Cerebellar nuclear complex (tissue), 1 donor: ENCODE measurements around the gene BAAT.
"Not testable (repeated sequence)": the region's sequence is repeated elsewhere in the genome, so short reads cannot be mapped to it uniquely, and the experiment has no call there.

Experiments used
- DNase-seq, 2 experiments: peaks; one replicate each; lab custom pipeline; 2025; lab: John Stamatoyannopoulos, UW

Gene BAAT

DNA sequence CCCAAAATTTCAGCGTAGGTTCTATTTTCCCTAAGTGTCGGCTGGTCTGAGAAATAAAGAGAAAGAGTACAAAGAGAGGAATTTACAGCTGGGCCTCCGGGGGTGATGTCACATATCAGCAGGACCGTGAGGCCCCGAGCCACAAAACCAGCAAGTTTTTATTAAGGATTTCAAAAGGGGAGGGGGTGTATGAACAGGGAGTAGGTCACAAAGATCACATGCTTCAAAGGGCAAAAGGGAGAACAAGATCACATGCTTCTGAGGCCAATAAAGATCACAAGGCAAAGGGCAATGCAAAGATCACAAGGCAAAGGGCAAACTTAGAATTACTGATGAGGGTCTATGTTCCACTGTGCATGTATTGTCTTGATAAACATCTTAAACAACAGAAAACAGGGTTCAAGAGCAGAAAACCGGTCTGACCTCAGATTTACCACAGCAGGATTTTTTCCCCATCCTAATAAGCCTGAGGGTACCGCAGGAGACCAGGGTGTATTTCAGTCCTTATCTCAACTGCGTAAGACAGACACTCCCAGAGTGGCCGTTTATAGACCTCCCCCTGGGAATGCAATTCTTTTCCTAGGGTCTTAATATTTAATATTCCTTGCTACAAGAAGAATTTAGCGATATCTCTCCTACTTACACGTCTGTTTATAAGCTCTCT lies at the start of gene BAAT:
Gene BAAT (minus strand): TSS at position 134 of the 664 bp plus-strand sequence. CDS start 13,602 bp downstream, outside the sequence.
- not testable (repeated sequence) for DNase-seq

DNA sequence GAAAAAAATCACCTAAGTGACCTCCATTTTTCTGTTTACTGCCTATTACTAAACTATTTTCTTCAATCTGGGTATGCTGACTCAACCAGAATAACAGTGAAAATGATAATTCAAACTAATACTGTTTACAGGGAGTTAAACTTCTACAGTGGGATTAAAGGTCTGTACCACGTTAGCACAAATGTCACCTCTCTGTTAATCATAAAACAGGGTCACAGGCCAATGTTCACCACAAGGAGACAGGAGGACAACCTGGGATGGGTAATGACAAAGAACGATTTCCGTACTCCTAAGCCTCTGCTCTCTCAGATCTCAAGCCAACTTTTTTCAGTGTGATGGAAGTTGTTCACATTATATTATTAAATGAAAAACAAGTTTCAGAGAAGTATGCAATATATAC lies 48.4 kb upstream of the BAAT start:
- no peak for DNase-seq

DNA sequence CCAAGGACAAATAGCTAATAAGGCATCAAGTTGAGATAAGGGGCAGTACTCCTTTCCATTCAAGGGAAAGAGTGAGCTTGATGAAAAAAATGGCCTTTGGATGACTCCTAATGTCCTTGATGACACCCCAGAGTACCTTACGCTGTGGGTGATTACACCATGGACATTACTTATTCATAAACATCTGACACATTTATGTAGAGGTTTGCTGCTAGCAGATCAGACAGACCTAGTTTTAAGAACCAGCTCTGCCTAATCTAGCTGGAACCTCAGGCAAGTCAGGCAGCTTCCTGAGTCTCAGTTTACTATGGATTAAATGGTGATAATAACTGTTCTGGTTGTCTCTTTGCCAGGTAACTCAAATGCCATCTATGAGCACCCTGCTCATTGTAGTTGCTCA lies 47.9 kb upstream of the BAAT start:
- DNase-seq = no peak

DNA sequence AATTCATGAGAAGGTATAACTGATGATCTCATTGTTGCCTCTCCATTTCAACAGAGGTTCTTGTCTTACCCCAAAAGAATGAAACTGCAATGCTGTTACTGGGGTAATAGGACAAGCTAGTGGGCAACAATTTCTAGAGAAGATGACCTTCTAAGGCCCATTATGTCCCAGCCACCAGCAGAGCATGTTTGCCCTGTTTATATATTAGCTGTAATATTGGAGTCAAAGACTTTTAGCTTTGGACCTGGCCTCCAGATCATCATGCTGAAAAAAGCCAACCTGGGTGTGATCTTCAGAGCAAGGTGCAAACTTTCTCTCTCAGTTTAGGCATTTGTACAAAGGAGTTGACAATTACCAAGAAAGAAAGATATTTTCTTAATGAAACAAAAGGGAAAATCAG lies 47.4 kb upstream of the BAAT start:
- no peak for DNase-seq

DNA sequence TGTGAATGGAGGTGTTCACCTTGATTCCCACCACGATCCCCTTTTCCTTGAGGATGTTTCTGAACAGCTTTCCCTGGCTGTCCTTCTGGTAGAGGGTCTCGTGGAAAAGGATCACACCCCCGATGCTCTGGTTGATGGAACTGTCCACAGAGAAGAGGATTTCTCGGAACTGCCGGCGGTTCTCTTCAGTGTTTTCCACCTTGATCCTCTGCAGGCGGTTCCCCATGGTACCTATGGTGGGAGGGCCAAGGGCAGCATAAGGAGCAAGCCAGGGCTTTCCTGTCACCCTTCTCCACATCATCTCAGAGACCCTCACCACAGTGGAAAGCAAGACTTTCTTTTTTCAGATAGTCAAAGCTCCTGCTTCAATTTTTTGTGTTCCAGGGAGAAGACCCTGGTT lies 44.9 kb upstream of the BAAT start:
- no peak for DNase-seq

DNA sequence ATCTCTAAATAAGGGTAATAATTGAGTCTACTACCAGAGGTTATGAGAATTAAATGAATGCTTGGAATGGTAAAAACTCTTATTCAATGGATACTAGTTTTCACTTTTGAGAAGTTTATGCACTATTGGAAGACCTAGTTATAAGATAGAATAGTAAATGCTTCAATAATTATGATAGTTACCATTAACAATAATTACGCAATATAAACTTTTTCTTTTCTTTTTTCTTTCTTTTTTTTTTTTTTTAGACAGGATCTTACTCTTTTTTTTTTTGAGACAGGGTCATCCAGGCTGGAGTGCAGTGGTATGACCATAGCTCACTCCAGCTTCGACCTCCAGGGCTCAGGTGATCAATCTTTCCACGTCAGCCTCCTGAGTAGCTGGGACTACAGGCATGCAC lies 44.1 kb upstream of the BAAT start:
- DNase-seq = no peak

DNA sequence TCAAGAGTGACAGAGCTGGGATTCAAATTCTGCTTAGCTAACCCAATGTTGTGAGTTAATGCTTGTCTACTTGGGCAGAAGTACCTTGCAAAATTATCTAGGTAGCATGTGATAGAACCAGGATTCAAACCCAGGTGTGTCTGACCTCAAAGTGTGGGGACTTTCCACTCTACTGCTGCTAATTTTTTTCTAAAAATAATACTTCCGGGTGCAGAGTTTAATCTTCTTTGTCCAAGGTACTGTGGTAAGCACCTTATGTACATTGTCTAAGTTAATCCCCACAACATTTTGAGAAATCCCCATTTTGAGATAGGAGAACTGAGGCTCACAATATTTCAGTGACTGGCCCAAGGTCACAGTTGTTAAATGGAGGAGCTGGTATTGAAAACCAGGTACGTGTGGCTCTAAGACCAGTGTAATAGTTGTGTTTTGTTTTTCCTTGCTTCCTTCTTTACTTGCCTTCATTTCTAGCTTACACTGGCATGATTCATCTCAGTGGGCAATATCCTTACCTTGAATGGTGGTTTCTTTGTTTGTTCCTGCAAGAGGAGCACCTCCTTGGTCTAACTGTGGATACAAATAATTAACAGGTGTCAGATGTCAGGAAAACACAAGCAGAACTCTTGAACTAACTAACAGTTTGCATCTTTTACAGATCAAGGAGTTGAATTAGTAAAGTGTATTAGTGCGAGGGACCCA lies 43.3 kb upstream of the BAAT start:
- DNase-seq = no peak

DNA sequence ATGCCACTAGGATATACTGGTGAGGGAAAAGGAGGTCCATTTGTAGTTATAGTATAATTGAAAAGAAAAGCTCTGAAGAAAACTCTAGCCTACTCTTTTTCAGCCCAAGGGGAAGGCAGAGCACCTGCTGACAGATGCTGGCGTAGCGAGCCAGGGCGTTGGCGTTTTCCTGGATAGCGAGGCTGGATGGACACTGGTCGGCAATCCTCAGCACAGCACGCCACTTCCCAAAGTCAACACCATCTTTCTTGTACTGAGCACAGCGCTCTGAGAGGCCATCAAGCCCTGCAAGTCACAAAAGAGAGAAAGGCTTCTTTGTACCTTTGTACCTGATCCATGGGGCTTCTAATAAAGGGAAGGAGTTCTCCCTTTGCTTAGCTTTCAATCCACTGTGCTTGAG lies 42.6 kb upstream of the BAAT start:
- DNase-seq = no peak

DNA sequence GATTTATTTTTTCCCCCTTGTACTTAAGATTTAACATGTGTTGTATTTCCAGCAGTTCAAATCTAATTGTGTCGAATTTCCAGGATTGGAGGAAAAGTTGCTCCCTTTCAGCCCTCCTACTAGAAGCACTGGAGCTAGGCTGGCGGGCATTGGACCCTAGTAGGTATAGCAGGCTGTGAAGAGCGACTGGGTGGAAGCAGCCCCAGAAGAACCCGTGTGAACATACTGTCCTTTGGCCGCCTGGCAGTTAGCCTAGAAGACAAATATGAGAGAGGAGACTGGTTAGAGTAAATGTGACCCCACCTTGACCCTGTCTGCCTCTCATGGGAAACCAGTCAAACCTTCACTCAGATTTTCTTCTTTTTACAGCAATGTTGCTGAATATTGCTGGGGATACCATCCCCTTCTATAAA lies 36.9 kb upstream of the BAAT start:
- no peak for DNase-seq

DNA sequence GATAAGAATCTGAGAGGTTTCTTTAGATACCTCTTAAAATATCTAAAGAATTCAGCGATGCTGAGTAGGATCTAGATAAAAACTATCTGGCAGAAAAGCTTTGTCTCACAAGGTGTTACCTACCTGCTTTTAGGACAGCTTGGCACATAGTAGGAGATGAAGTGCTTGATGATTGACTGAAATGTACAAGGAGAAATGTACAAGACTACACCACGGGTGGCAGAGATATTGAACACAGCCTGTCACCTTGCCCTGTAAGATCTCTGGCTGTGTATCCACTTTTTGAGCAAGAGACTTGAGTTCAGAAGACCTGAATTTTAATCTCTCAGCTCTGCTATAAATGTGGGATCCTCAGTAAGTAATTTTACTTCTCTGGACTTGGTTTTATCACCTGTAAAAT lies 35.1 kb upstream of the BAAT start:
- no peak for DNase-seq

DNA sequence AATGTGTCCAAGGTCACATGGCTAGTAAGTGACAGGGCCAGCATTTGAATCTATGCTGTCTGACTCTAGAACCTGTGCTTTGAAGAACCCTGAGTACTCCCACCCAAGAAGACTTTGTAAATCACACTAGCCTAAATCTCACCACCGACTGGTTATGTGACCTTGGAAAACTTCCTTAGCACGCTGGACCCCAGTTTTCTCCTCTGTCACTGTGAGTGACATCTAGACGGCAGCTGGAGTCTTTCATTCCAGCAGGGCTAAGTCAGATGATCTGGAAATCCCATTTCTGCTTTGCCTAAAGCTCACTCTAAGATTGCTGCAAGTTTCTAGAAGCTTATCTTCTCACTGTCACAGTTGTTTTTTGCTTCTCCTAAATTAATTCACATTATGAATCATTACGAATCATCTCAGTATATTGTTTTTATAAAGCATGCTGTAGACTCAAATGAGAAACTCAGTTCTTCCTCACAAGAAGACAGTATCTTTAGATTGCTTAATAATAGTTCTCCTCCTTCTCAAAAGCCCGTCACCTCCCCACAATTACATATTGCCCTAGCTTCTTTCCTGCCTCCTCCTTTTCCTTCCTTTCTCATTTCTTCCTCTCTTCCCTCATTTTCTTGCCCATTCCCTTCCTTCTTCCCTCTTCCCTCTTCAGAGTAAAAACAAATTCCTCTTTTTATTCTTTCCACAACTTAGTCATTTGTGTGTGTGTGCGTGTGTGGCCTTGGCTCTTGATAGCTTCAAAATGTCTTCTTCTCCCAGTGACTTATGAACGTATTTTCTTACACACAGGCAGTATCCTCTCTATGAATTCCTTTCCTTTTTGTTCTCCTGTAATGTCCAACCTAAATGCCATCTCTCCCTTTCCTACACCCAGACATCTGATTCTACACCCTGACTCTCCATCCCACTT lies 34.0 kb upstream of the BAAT start:
- DNase-seq = no peak

DNA sequence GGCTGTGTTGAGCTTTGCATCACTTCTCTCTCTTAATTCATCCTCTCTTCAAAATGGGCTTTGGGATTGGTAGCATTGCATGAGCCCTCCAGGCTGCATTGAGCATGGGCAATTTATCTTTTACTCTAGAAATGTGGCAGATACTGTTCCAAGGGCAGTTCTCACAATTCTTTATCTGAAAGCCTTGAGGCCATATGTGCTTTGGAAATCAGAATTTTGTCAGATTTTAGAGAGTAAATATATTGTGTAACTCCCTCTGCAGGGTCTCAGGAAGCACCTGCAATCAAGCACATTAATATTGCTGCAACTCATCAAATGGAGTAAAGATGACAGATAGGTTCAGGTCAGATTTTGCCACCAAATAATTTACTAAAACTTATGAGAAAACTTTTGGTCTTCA lies 33.2 kb upstream of the BAAT start:
- DNase-seq = no peak

DNA sequence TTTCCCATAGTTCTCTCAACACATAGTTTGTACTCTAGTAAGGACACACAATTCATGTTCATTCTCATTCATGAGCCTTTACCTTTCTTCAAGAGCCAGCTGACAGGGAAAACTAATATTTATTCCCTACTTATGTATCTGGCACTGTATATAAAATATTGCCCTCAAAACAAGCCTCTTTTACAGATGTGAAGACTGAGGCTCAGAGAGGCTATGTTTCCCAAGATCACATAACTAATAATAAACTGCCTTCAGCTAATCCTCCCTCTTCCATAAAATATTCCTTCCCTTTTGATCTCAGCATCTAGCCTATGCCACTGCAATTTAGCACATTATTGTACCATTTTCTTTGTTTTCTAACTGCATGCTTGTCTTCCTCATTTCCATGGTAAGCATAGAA lies 32.6 kb upstream of the BAAT start:
- no peak for DNase-seq

DNA sequence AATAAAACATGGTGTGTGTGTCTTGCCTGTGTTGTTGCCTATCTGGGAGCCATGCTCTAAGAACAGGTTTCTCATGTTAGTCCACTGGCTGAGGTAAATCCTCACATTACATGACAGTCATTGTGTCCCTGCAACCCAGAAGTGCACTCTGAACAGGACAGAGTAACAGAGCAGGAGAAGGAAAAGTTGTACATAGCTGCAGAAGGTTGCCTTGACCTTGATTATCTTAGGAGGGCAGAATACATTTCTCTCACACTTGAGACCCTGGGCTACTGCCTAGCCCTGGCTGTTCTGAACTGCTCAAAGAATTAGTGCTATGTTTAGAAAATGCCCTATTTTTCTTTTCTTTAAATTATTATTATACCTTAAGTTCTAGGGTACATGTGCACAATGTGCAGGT lies 30.8 kb upstream of the BAAT start:
- DNase-seq = no peak

DNA sequence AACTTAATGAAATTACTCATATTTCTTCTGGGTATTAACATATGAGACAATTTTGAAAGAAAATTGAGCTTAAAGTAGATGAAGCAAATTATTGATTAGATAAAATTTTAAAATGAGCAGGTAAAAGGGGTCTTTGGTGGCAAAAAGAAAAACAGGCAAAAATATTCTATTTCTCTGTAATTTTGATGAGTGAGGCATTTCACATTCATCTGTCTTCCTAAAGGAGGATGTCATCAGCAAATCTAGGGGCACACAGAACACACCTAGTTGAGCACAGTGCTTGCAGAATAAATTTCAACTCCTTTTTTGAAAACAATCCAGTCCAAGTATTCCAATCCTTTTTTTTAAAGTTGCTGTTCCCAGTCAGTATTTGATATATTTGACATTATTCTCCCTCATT lies 30.0 kb upstream of the BAAT start:
- DNase-seq = no peak

DNA sequence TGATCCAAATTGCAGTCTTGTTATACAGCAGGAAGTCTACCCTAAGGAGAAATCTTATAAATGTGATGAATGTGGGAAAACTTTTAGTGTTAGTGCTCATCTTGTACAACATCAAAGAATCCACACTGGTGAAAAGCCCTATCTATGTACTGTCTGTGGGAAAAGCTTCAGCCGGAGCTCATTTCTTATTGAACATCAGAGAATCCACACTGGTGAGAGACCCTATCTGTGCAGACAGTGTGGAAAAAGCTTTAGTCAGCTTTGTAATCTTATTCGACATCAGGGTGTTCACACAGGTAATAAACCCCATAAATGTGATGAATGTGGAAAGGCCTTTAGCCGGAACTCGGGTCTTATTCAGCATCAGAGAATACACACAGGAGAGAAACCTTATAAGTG lies 24.3 kb upstream of the BAAT start:
- no peak for DNase-seq

DNA sequence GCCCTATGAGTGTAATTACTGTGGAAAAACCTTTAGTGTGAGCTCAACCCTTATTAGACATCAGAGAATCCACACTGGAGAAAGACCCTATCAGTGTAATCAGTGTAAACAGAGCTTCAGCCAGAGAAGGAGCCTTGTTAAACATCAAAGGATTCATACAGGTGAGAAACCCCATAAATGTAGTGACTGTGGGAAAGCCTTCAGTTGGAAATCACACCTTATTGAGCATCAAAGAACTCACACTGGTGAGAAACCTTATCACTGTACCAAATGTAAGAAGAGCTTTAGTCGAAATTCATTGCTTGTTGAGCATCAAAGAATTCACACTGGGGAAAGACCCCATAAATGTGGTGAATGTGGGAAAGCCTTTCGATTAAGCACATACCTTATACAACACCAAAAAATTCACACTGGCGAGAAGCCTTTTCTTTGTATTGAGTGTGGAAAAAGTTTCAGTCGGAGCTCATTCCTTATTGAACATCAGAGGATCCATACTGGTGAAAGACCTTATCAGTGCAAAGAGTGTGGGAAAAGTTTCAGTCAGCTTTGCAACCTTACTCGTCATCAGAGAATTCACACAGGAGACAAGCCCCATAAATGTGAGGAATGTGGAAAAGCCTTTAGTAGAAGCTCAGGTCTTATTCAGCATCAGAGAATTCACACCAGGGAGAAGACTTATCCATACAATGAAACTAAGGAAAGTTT lies 23.7 kb upstream of the BAAT start:
- no peak for DNase-seq

DNA sequence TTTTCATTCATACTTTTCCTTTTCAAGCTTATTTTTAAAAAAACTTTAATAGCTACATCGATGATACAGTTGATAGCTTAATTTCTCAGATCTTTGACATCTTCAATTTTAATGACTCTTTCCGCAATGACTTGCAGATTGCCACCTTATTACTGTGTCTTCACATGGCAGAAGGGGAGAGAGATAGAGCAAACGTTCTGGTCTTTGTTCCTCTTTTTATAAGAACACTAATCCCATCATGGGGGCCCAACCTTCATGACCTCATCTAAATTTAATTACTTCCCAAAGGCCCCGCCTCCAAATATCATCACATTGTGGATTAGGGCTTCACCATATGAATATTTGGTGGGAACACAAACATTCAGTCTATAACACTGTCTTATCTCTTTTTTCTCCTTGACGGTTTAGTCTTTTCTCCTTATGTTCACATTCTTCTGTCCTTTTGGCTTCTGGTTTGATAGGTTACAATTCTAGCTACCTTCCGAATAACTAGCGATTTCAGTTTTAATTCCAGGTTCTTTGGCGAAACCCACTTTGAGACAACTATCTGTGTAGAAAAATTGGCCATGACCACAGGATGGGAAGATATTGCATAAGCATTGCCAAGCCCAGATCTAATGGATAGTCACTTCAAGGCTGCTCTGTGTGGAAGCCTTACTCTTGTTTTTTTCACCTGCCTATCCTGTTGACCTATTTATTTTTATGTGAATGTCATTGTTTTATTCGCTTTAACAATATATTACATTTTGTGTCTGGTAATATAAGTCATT lies 18.9 kb upstream of the BAAT start:
- no peak for DNase-seq

DNA sequence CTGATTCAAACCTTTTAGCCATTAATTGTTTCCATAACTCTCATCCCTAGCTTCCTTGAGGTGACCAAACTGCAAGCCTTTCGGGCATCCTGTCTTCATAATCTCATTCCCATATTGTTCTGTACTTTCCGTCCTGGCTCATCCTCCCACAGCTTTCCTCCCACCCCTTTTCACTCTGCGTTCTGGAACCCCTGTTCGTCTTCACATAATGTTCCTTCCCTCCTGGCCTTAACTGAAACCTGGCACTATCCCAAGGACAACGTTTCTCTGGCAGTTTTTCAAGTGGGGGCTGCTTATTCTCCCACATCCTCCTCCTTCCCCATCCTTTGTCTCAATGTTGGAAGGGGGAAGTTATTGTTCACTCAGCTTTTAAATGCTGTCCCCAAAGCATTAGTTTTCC lies 15.3 kb upstream of the BAAT start:
- DNase-seq = no peak

DNA sequence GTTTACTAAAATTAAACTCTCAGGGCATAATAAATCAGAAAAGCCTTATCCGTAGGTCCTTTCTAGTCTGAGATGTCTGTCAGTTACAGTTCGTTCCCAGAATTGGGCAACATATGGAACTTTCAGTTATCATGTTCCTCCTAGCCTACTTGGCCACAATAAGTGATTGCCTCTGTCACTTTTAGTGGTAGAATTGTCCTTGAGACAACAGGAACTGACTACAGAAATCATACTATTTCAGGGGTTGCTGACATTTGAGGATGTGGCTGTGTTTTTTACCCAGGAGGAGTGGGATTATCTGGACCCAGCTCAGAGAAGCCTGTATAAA lies 14.8 kb upstream of the BAAT start:
- DNase-seq = no peak

DNA sequence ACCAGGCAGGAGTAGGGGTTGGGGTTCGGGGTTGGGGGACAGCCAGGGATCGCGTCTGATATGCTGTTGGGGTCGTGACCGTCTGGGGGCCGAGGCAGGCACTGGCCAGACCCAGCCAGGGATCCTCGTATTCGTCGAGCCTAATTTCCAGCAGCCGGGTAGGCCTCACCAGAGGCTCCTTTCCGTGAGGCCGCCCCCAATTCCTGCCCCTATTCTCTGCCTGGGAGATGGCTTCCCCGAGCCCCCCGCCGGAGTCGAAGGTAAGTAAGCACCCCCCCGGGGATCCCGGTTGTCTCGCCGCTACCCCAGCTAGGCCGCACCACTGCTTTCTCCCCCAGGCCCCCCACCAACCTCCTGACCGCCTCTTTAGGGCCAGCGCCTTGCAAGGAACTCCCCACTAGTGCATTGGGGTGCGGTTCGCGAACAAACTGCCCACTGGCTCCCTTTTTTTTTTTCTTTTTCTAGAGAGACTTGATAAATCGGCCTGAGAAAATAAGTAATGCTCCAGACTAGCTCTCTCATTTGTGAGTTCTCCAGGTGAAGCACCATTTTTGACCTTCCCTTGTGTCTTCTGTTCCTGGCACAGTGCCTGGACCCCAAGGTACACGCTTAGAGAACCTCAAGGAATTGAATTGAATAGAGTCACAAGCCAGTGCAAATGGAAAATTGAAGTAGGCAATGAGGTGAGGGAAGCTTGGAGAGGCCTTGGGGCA lies 14.3 kb upstream of the BAAT start:
- no peak for DNase-seq
